ENCODE data around the gene SAMD3.

DNA sequence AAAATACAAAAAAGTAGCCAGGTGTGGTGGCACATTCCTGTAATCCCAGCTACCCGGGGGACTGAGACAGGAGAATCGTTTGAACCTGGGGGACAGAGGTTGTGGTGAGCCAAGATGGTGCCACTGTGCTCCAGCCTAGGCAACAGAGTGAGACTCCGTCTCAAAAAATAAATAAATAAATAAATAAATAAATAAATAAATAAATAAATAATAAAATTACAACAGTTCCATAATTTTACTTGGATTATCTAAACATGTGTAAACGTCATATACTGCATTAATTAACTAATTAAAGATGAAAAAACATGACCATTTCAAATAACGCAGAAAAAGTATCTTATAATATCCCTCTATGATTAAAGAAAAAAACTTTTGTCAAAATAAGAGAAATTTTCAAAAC, 65.8 kb downstream of the SAMD3 start:
- no peak for TF ChIP-seq EZH2 (IDR thresholded peaks at IDR 0.05)
- TF ChIP-seq FOXP2 (optimal IDR thresholded peaks at IDR 0.05; ENCODE audit: control extremely low read depth, extremely low read length, insufficient read depth) = no peak

All from SK-N-MC (cell line).